ENCODE results near the gene ZFYVE16.
"Not testable (repeated sequence)": the region's sequence is repeated elsewhere in the genome, so short reads cannot be mapped to it uniquely, and the experiment has no call there.

ZFYVE16 gene

GRCh38 chr5:80407735-80408483, at the start of gene ZFYVE16:
TSS of gene ZFYVE16 (plus strand) at chr5:80408064. CDS start at chr5:80434148, 26,084 bp downstream.
- peak; percentile 96 for DNase-seq (ENCODE audit: low spot score)

- no peak for DNase-seq (ENCODE audit: low spot score)
Measured at GRCh38 chr5:80360914-80361444, 46.9 kb upstream of the ZFYVE16 start.

- DNase-seq (ENCODE audit: low spot score), result no peak
Measured at GRCh38 chr5:80364892-80365291, 43.0 kb upstream of the ZFYVE16 start.

GRCh38 chr5:80368661-80369480, 39.0 kb upstream of the ZFYVE16 start:
- DNase-seq (ENCODE audit: low spot score), result no peak

GRCh38 chr5:80369521-80369920, 38.3 kb upstream of the ZFYVE16 start:
- no peak for DNase-seq (ENCODE audit: low spot score)

GRCh38 chr5:80370390-80370789, 37.5 kb upstream of the ZFYVE16 start:
- DNase-seq (ENCODE audit: low spot score), result no peak

- DNase-seq (ENCODE audit: low spot score), result no peak
Measured at GRCh38 chr5:80372780-80373179, 35.1 kb upstream of the ZFYVE16 start.

GRCh38 chr5:80374188-80374587, 33.7 kb upstream of the ZFYVE16 start:
- DNase-seq (ENCODE audit: low spot score), result no peak

- DNase-seq (ENCODE audit: low spot score), result no peak
Measured at GRCh38 chr5:80376557-80376956, 31.3 kb upstream of the ZFYVE16 start.

- DNase-seq (ENCODE audit: low spot score), result no peak
Measured at GRCh38 chr5:80382488-80382887, 25.4 kb upstream of the ZFYVE16 start.

- no peak for DNase-seq (ENCODE audit: low spot score)
Measured at GRCh38 chr5:80387063-80387768, 20.6 kb upstream of the ZFYVE16 start.

GRCh38 chr5:80389580-80389979, 18.3 kb upstream of the ZFYVE16 start:
- no peak for DNase-seq (ENCODE audit: low spot score)

- not testable (repeated sequence) for DNase-seq (ENCODE audit: low spot score)
Measured at GRCh38 chr5:80390413-80390812, 17.5 kb upstream of the ZFYVE16 start.

GRCh38 chr5:80391267-80391666, 16.6 kb upstream of the ZFYVE16 start:
- DNase-seq (ENCODE audit: low spot score), result not testable (repeated sequence)

GRCh38 chr5:80399526-80400239, 8.2 kb upstream of the ZFYVE16 start:
- DNase-seq (ENCODE audit: low spot score), result no peak

GRCh38 chr5:80400368-80400767, 7.5 kb upstream of the ZFYVE16 start:
- DNase-seq (ENCODE audit: low spot score), result not testable (repeated sequence)

- DNase-seq (ENCODE audit: low spot score), result no peak
Measured at GRCh38 chr5:80403782-80404181, 4.1 kb upstream of the ZFYVE16 start.

- no peak for DNase-seq (ENCODE audit: low spot score)
Measured at GRCh38 chr5:80406980-80407734, 707 bp upstream of the ZFYVE16 start.

- DNase-seq (ENCODE audit: low spot score), result peak; percentile 23
Measured at GRCh38 chr5:80408484-80409366, 861 bp downstream of the ZFYVE16 start.

Data from kidney capillary endothelial cell (primary cell).